Measurements from ENCODE around the gene POMGNT1.
"Not testable (repeated sequence)": the region's sequence is repeated elsewhere in the genome, so short reads cannot be mapped to it uniquely, and the experiment has no call there.

- TF ChIP-seq CTCF, POLR2A (IDR thresholded peaks at IDR 0.05): not testable (repeated sequence)
Measured at GRCh38 chr1:46231231-46231630, 33.0 kb upstream of the POMGNT1 start.
